GM18508 (cell line): ENCODE results near the gene LHX3.

Experiments used
- ATAC-seq: cut with Tn5 transposase; IDR thresholded peaks from one replicate; pipeline ENCODE4 v1.9.1; 2021; ENCODE audit warnings: moderate number of reproducible peaks; ENCODE audit not compliant: insufficient read depth, unreplicated experiment

LHX3 gene

GRCh38 chr9:136229096-136230065 is 24.5 kb upstream of the LHX3 start:
- ATAC-seq: no peak

- ATAC-seq: no peak
Observed at GRCh38 chr9:136228107-136228875, 23.4 kb upstream of the LHX3 start.

- no peak for ATAC-seq
Observed at GRCh38 chr9:136226680-136227407, 21.9 kb upstream of the LHX3 start.

- no peak for ATAC-seq
Observed at GRCh38 chr9:136225748-136226679, 21.1 kb upstream of the LHX3 start.

- ATAC-seq: no peak
Observed at GRCh38 chr9:136225366-136225747, 20.4 kb upstream of the LHX3 start.

GRCh38 chr9:136223871-136224640 is 19.1 kb upstream of the LHX3 start:
- ATAC-seq: no peak

- ATAC-seq: no peak
Observed at GRCh38 chr9:136222906-136223285, 18.0 kb upstream of the LHX3 start.

- no peak for ATAC-seq
Observed at GRCh38 chr9:136222166-136222905, 17.4 kb upstream of the LHX3 start.

- ATAC-seq: no peak
Observed at GRCh38 chr9:136220017-136220729, 15.2 kb upstream of the LHX3 start.

- no peak for ATAC-seq
Observed at GRCh38 chr9:136219276-136219675, 14.3 kb upstream of the LHX3 start.

- no peak for ATAC-seq
Observed at GRCh38 chr9:136218673-136219072, 13.7 kb upstream of the LHX3 start.

GRCh38 chr9:136218271-136218670 is 13.3 kb upstream of the LHX3 start:
- ATAC-seq: no peak

- ATAC-seq: no peak
Observed at GRCh38 chr9:136216541-136217244, 11.8 kb upstream of the LHX3 start.

GRCh38 chr9:136213733-136214132 is 8.8 kb upstream of the LHX3 start:
- no peak for ATAC-seq

- no peak for ATAC-seq
Observed at GRCh38 chr9:136212345-136212950, 7.5 kb upstream of the LHX3 start.

GRCh38 chr9:136211441-136212344 is 6.8 kb upstream of the LHX3 start:
- no peak for ATAC-seq
